Esophagus squamous epithelium (tissue), 5 donors: ENCODE results near the gene PPP1R3C. TPM values are rescaled to one million over a fixed set of nuclear protein-coding genes. Genes with fewer than 3 reads are reported as not detected.

Experiments used
- DNase-seq: peaks from one replicate; lab custom pipeline; 2025; lab: John Stamatoyannopoulos, UW
- H3K27ac ChIP-seq, 4 donors: fragments of 200-600 bp; sonication (generic); one replicate each; pipeline ENCODE4 v1.5.1; 2016 to 2019; ENCODE audit warnings: mild to moderate bottlenecking in 1 of 4
- H3K27me3 ChIP-seq, 4 donors: fragments of 200-600 bp; sonication (generic); 1 replicate in 3 of 4; 2 replicates in 1 of 4; pipeline versions ENCODE4 v1.5.1 to v1.6.0; 2017 to 2021; ENCODE audit warnings: antibody characterized with exemption in 1 of 4
- H3K36me3 ChIP-seq, 3 donors: fragments of 200-600 bp; sonication (generic); one replicate each; pipeline ENCODE4 v1.5.1; 2016 to 2019
- H3K4me1 ChIP-seq, 3 donors: fragments of 200-600 bp; sonication (generic); one replicate each; pipeline ENCODE4 v1.5.1; 2017 to 2019
- H3K4me3 ChIP-seq, 4 donors: fragments of 200-600 bp; sonication (generic); 1 replicate in 3 of 4; 2 replicates in 1 of 4; pipeline ENCODE4 v1.5.1; 2016 to 2019; ENCODE audit warnings: mild to moderate bottlenecking in 2 of 4, moderate library complexity in 1 of 4
- H3K9me3 ChIP-seq, 3 donors: fragments of 200-600 bp; sonication (generic); one replicate each; pipeline ENCODE4 v1.5.1; 2016 to 2019
- POLR2A ChIP-seq, 4 donors: fragments of 450-650 bp; IDR thresholded peaks; one replicate each; pipeline ENCODE4 v1.6.1; 2017; ENCODE audit warnings: antibody characterized with exemption in 4 of 4, mild to moderate bottlenecking in 4 of 4, moderate library complexity in 3 of 4
- WGBS, 2 donors: methylation state at CpG; one replicate each; pipeline ENCODE4 v1.1.5; 2018; 5-methylcytosine and 5-hydroxymethylcytosine counted together
- intact Hi-C: fragments of 100-400 bp; cut with DNase I; formaldehyde crosslinking; loops from one replicate; pipeline ENCODE4 v1.15.0; 2022
- total RNA-seq, 4 donors: library from RNA; depleted of rRNA; stranded (reverse); fragments of >200 nt; gene quantifications; one replicate each; pipeline ENCODE4 v1.1.0, GENCODE V29; 2016
- TF ChIP-seq, protein P1 (sequence below), 6 experiments: fragments of 450-650 bp in 4 of 6; fragments of 200-600 bp in 2 of 6; sonication (generic) in 2 of 6; IDR thresholded peaks; one replicate each; pipeline ENCODE4 v1.5.1; 2016 to 2019; ENCODE audit warnings: antibody characterized with exemption in 6 of 6, mild to moderate bottlenecking in 4 of 6, moderate library complexity in 4 of 6
- donor health status: DM: yes; HTN: yes; CAD: no.

The PPP1R3C gene
- total RNA-seq, 4 donors from 2014 or later = 8.8 to 70.8 (median 47.9) TPM

DNA sequence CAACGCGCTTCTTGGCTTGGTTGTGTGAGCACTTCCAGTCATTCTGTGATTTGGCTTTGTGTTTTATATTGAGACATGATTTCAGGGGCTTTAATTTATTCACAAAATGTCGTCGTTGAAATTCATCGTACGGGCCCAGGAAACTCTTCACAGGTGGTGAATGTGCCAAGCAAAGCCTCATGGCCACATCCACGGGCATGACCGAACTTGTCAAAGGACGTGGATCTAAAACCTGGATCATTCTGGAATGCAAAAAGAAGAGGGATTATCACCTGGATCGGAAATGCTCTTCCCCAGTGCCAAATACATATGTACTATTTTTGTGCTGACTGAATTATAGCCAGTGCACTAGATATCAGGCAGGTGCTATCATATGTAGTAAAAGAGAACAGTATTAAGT is 2.2 kb downstream of the PPP1R3C start:
- TF ChIP-seq, protein P1, sequence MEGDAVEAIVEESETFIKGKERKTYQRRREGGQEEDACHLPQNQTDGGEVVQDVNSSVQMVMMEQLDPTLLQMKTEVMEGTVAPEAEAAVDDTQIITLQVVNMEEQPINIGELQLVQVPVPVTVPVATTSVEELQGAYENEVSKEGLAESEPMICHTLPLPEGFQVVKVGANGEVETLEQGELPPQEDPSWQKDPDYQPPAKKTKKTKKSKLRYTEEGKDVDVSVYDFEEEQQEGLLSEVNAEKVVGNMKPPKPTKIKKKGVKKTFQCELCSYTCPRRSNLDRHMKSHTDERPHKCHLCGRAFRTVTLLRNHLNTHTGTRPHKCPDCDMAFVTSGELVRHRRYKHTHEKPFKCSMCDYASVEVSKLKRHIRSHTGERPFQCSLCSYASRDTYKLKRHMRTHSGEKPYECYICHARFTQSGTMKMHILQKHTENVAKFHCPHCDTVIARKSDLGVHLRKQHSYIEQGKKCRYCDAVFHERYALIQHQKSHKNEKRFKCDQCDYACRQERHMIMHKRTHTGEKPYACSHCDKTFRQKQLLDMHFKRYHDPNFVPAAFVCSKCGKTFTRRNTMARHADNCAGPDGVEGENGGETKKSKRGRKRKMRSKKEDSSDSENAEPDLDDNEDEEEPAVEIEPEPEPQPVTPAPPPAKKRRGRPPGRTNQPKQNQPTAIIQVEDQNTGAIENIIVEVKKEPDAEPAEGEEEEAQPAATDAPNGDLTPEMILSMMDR (IDR thresholded peaks at IDR 0.05) = no peak
- TF ChIP-seq POLR2A (IDR thresholded peaks at IDR 0.05) = no peak
- intact Hi-C loops = loop anchor here (10.0 kb wide), 1 partner anchor 76 kb away; no protein-coding TSS in a partner anchor
- DNase-seq = no peak
- Histone ChIP-seq H3K4me1 (peaks cover 0 to 72% (median 5%) of the 10 kb centered on the region in 3 donors), H3K4me3 (peak overlapping the region in 3 of 4 donors; percentile 58 to 69 (median 60)), H3K27ac (peak overlapping the region in 2 of 4 donors; percentile 76 to 88), H3K27me3 (peaks cover 0 to 8% (median 0%) of the 10 kb centered on the region in 4 donors), H3K36me3 (peaks cover 0 to 31% (median 0%) of the 10 kb centered on the region in 3 donors), H3K9me3 (no peaks in the 10 kb centered on the region)
- WGBS, 2 donors = 73 to 82% methylated on average over 10 of the region's 10 CpGs

DNA sequence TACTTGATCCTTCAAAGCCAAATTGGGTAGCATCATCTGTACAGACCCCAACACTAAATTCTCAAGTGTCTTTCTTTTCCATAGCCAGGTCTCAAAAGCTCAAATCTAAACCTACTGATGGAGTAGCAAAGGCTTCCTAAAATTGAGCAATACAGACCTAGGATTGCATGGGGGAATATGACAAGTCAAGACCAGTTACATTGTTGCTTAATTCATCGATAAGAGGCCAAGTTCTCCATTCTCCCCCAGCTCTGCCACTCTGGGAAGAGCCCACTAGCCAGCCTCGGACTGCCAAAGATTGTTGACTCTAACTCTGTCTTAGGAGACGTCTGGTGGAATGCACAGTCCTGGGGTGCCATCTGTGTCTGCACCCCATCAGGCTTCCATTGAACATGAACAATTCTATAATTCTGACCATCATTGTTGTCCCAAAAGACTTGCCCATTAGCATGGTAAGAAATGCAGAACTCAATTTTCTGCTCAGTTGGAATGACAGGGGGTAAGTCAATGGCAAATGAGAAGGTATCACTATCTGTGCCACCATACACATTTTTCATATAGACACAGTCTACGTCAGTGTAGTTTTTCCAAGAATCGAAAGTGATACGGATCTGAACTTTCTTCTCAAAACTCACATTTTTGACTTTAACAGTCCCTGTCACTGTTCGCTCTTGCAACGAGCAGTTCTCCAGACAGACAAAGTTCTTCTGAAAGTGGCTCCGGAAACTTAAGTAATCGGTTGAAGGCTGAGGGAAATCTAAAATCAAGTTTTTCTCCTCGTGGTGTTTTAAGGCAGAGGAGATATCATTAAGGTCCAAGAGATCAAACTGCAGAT is 2.9 kb downstream of the PPP1R3C start:
- WGBS, 2 donors = 88 to 89% methylated on average over 11 of the region's 11 CpGs
- TF ChIP-seq POLR2A (IDR thresholded peaks at IDR 0.05) = no peak
- TF ChIP-seq, protein P1 (IDR thresholded peaks at IDR 0.05) = no peak
- peaks cover 0 to 8% (median 0%) of the 10 kb centered on the region in 4 donors for H3K27me3 ChIP-seq
- peak overlapping the region in 3 of 4 donors; percentile 17 to 88 (median 26) for H3K27ac ChIP-seq
- peaks cover 0 to 31% (median 0%) of the 10 kb centered on the region in 3 donors for H3K36me3 ChIP-seq
- peak overlapping the region in 3 of 4 donors; percentile 26 to 69 (median 60) for H3K4me3 ChIP-seq
- no peak for DNase-seq
- intact Hi-C loops = loop anchor here (10.0 kb wide), 1 partner anchor 75 kb away; no protein-coding TSS in a partner anchor
- H3K9me3 ChIP-seq = no peaks in the 10 kb centered on the region
- peaks cover 0 to 65% (median 2%) of the 10 kb centered on the region in 3 donors for H3K4me1 ChIP-seq

DNA sequence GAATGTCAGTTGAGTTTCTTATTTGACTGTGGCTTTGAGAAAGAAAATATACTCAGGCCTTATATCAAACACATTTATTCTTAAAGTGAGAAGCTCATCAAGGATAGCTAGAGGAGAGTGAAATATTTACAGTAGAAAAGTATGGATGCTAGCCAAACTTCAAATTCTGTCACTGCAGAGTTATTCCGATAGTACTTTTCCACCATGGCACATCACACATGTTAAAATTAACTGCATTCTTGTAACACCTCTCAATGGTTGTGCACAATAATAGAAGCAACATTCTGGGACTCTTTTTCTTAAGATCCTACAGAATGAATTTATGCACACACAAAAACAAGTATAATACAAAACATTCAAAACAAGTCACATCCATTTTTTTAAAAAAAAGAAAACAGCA is 4.5 kb downstream of the PPP1R3C start:
- Histone ChIP-seq H3K27ac (peak overlapping the region in 1 of 4 donors; percentile 19), H3K4me1 (peaks cover 0 to 52% (median 0%) of the 10 kb centered on the region in 3 donors), H3K27me3 (peaks cover 0 to 8% (median 0%) of the 10 kb centered on the region in 4 donors), H3K4me3 (peak overlapping the region in 1 of 4 donors; percentile 60), H3K36me3 (peaks cover 0 to 31% (median 0%) of the 10 kb centered on the region in 3 donors), H3K9me3 (no peaks in the 10 kb centered on the region)
- intact Hi-C loops = no loop called here
- 76 to 83% methylated on average over 1 of the region's 1 CpG for WGBS, 2 donors
- no peak for DNase-seq
- TF ChIP-seq POLR2A (IDR thresholded peaks at IDR 0.05) = no peak
- TF ChIP-seq, protein P1 (IDR thresholded peaks at IDR 0.05) = no peak

DNA sequence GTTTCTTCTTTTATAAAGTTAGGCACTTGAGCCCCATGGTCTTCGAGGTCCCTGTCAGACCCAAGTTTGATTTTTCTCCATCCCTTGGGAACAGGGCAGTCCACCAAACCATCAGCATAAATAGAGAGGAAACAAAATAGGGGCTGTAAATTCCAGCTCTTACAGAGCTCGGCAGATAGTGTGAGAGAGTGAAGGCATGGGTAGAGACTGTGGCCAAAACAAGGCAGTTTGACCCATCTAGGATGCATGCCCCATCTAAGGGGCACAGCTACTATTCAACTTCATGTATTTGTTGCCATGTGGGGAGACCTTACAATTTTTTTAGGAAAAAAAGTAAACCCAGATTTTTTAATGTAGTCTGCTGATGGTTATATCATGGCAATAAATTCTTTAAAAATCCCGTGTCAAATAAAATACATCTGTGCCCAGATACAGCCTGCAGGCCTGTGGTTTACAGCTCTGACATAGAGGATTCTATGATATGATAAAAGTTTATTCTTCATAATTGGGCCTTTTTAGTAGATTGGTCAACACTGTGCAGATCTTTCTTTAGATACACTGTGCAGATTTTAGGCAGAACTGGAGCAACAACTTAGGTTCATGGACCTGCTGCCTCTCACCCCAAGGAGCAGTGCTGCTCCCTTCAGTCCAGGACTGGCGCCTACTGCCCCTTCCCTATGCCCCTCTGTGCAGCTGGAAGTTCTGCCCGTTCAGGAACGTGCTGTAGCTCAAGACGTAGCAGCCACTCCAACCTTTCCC is 5.3 kb downstream of the PPP1R3C start:
- Histone ChIP-seq H3K9me3 (no peaks in the 10 kb centered on the region), H3K27ac (peak overlapping the region in 2 of 4 donors; percentile 16 to 19), H3K4me1 (peaks cover 0 to 43% (median 0%) of the 10 kb centered on the region in 3 donors), H3K36me3 (peaks cover 0 to 31% (median 0%) of the 10 kb centered on the region in 3 donors), H3K27me3 (peaks cover 0 to under 1% (median 0%) of the 10 kb centered on the region in 4 donors), H3K4me3 (no peak overlapping the region)
- intact Hi-C loops = no loop called here
- DNase-seq = no peak
- TF ChIP-seq, protein P1 (IDR thresholded peaks at IDR 0.05) = no peak
- no peak for TF ChIP-seq POLR2A (IDR thresholded peaks at IDR 0.05)
- 72 to 79% methylated on average over 6 to 7 of the region's 7 CpGs for WGBS, 2 donors
